Measurements from ENCODE around the gene ADCY9.

DNA sequence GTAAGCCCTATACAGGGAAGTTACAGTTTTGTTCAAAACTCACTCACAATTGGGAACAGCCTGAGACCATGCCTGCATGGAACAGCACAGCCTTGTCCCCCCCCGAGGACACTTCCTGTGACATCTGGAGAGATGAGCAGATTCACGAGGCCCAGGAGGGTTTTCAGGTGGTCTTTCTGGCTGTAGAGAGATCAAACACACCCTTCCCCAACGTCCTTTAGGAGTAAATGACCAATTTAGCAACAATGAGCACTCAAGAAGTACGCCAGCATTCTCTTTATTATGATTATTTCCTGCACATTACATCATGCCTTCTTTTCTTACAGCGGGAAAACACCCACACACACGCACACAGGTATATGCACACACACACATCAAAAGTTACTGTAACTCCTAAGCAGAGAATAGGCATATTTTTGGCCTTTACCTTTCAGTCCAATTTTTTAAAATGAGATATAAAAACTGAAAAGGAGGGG lies 39.0 kb downstream of the ADCY9 start:
- TF ChIP-seq, protein P1, sequence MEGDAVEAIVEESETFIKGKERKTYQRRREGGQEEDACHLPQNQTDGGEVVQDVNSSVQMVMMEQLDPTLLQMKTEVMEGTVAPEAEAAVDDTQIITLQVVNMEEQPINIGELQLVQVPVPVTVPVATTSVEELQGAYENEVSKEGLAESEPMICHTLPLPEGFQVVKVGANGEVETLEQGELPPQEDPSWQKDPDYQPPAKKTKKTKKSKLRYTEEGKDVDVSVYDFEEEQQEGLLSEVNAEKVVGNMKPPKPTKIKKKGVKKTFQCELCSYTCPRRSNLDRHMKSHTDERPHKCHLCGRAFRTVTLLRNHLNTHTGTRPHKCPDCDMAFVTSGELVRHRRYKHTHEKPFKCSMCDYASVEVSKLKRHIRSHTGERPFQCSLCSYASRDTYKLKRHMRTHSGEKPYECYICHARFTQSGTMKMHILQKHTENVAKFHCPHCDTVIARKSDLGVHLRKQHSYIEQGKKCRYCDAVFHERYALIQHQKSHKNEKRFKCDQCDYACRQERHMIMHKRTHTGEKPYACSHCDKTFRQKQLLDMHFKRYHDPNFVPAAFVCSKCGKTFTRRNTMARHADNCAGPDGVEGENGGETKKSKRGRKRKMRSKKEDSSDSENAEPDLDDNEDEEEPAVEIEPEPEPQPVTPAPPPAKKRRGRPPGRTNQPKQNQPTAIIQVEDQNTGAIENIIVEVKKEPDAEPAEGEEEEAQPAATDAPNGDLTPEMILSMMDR (IDR thresholded peaks at IDR 0.05): no peak
- TF ChIP-seq POLR2A (IDR thresholded peaks at IDR 0.05): no peak
